ENCODE measurements around the gene TBX10.

Gene TBX10

GRCh38 chr11:67654225-67654624 is 14.7 kb upstream of the TBX10 start:
- TF ChIP-seq TAF1 (IDR thresholded peaks at IDR 0.05; ENCODE audit: low read depth, low read length) (no peak), POLR2AphosphoS5 (IDR thresholded peaks at IDR 0.05; ENCODE audit: low read depth, low read length) (no peak), SPI1 (IDR thresholded peaks at IDR 0.05; ENCODE audit: low read depth, low read length) (no peak), POLR2A (IDR thresholded peaks at IDR 0.05; ENCODE audit: low read depth, low read length) (no peak), POU2F2 (IDR thresholded peaks at IDR 0.05; ENCODE audit: low read depth, low read length) (no peak)
- DNase-seq (ENCODE audit: insufficient read length, low spot score) (no peak), FAIRE-seq (no peak)

GRCh38 chr11:67652965-67653845 is 13.6 kb upstream of the TBX10 start:
- DNase-seq (ENCODE audit: insufficient read length, low spot score) (no peak), FAIRE-seq (no peak)
- TF ChIP-seq SPI1 (IDR thresholded peaks at IDR 0.05; ENCODE audit: low read depth, low read length) (no peak), POLR2A (IDR thresholded peaks at IDR 0.05; ENCODE audit: low read depth, low read length) (no peak), POU2F2 (IDR thresholded peaks at IDR 0.05; ENCODE audit: low read depth, low read length) (no peak), TAF1 (IDR thresholded peaks at IDR 0.05; ENCODE audit: low read depth, low read length) (no peak), POLR2AphosphoS5 (IDR thresholded peaks at IDR 0.05; ENCODE audit: low read depth, low read length) (no peak), PAX5 (IDR thresholded peaks at IDR 0.05; ENCODE audit: insufficient read depth, low read length, severe bottlenecking) (no peak)

GRCh38 chr11:67651976-67652781 is 12.6 kb upstream of the TBX10 start:
- no peak for FAIRE-seq
- TF ChIP-seq SPI1 (IDR thresholded peaks at IDR 0.05; ENCODE audit: low read depth, low read length) (no peak), POU2F2 (IDR thresholded peaks at IDR 0.05; ENCODE audit: low read depth, low read length) (no peak), POLR2AphosphoS5 (IDR thresholded peaks at IDR 0.05; ENCODE audit: low read depth, low read length) (no peak), POLR2A (IDR thresholded peaks at IDR 0.05; ENCODE audit: low read depth, low read length) (no peak), TAF1 (IDR thresholded peaks at IDR 0.05; ENCODE audit: low read depth, low read length) (no peak), PAX5 (IDR thresholded peaks at IDR 0.05; ENCODE audit: insufficient read depth, low read length, severe bottlenecking) (no peak)
- no peak for DNase-seq (ENCODE audit: insufficient read length, low spot score)

GRCh38 chr11:67649634-67650510 is 10.3 kb upstream of the TBX10 start:
- FAIRE-seq, result peak; percentile 98
- DNase-seq (ENCODE audit: insufficient read length, low spot score), result no peak
- TF ChIP-seq TAF1 (IDR thresholded peaks at IDR 0.05; ENCODE audit: low read depth, low read length) (no peak), POLR2A (IDR thresholded peaks at IDR 0.05; ENCODE audit: low read depth, low read length) (no peak), PAX5 (IDR thresholded peaks at IDR 0.05; ENCODE audit: insufficient read depth, low read length, severe bottlenecking) (no peak), POLR2AphosphoS5 (IDR thresholded peaks at IDR 0.05; ENCODE audit: low read depth, low read length) (no peak), SPI1 (IDR thresholded peaks at IDR 0.05; ENCODE audit: low read depth, low read length) (no peak), POU2F2 (IDR thresholded peaks at IDR 0.05; ENCODE audit: low read depth, low read length) (no peak)

- no peak for TF ChIP-seq PAX5 (IDR thresholded peaks at IDR 0.05; ENCODE audit: insufficient read depth, low read length, severe bottlenecking)
- TF ChIP-seq TAF1 (IDR thresholded peaks at IDR 0.05; ENCODE audit: low read depth, low read length), result no peak
- peak; percentile 88 for TF ChIP-seq SPI1 (IDR thresholded peaks at IDR 0.05; ENCODE audit: low read depth, low read length)
- no peak for TF ChIP-seq POLR2A (IDR thresholded peaks at IDR 0.05; ENCODE audit: low read depth, low read length)
- no peak for TF ChIP-seq POU2F2 (IDR thresholded peaks at IDR 0.05; ENCODE audit: low read depth, low read length)
- no peak for TF ChIP-seq POLR2AphosphoS5 (IDR thresholded peaks at IDR 0.05; ENCODE audit: low read depth, low read length)
- FAIRE-seq, result no peak
- no peak for DNase-seq (ENCODE audit: insufficient read length, low spot score)
Observed at GRCh38 chr11:67648796-67649613, 9.4 kb upstream of the TBX10 start.

- DNase-seq (ENCODE audit: insufficient read length, low spot score) (peak; percentile 78), FAIRE-seq (peak; percentile 89)
- TF ChIP-seq TAF1 (IDR thresholded peaks at IDR 0.05; ENCODE audit: low read depth, low read length) (no peak), POLR2AphosphoS5 (IDR thresholded peaks at IDR 0.05; ENCODE audit: low read depth, low read length) (no peak), POLR2A (IDR thresholded peaks at IDR 0.05; ENCODE audit: low read depth, low read length) (no peak), SPI1 (IDR thresholded peaks at IDR 0.05; ENCODE audit: low read depth, low read length) (no peak)
Observed at GRCh38 chr11:67648140-67648795, 8.7 kb upstream of the TBX10 start.

GRCh38 chr11:67647471-67647870 is 7.9 kb upstream of the TBX10 start:
- TF ChIP-seq POU2F2 (IDR thresholded peaks at IDR 0.05; ENCODE audit: low read depth, low read length) (no peak), POLR2AphosphoS5 (IDR thresholded peaks at IDR 0.05; ENCODE audit: low read depth, low read length) (no peak), TAF1 (IDR thresholded peaks at IDR 0.05; ENCODE audit: low read depth, low read length) (no peak), SPI1 (IDR thresholded peaks at IDR 0.05; ENCODE audit: low read depth, low read length) (no peak), POLR2A (IDR thresholded peaks at IDR 0.05; ENCODE audit: low read depth, low read length) (no peak), PAX5 (IDR thresholded peaks at IDR 0.05; ENCODE audit: insufficient read depth, low read length, severe bottlenecking) (no peak)
- FAIRE-seq, result no peak
- no peak for DNase-seq (ENCODE audit: insufficient read length, low spot score)

All from GM12891 (cell line).